Activated T-helper 1 cell treated with anti-CD3 and anti-CD28 coated beads, Interleukin-12 subunit alpha, Interleukin-12 subunit beta, Interleukin-2, Interleukin-4 antibody, amounts not matched to agents 30 ng/mL and 10 ng/mL and 1 ng/mL, durations not matched to agents 14 hours and 24 hours and 36 hours (primary cell): ENCODE results near the gene FRMPD4. TPM values are rescaled to one million over a fixed set of nuclear protein-coding genes. Genes with fewer than 3 reads are reported as not detected.

Experiments used
- DNase-seq: peaks from one replicate; pipeline ENCODE4 v3.0.0; 2021; ENCODE audit warnings: low spot score
- H3K27ac Mint-ChIP-seq: one replicate; pipeline ENCODE4 v1.8.0; 2021; ENCODE audit warnings: mild to moderate bottlenecking, mixed read lengths
- H3K27me3 Mint-ChIP-seq: one replicate; pipeline ENCODE4 v1.8.0; 2022; ENCODE audit warnings: mild to moderate bottlenecking, moderate library complexity, mixed read lengths; ENCODE audit not compliant: insufficient read depth
- H3K36me3 Mint-ChIP-seq: one replicate; pipeline ENCODE4 v1.8.0; 2021; ENCODE audit warnings: low read depth, mixed read lengths
- H3K4me1 Mint-ChIP-seq: one replicate; pipeline ENCODE4 v1.8.0; 2021; ENCODE audit warnings: low read depth, mixed read lengths
- H3K4me3 Mint-ChIP-seq: one replicate; pipeline ENCODE4 v1.8.0; 2021; ENCODE audit warnings: mild to moderate bottlenecking, moderate library complexity, mixed read lengths
- H3K9me3 Mint-ChIP-seq: one replicate; pipeline ENCODE4 v1.8.0; 2021; ENCODE audit warnings: mixed read lengths
- intact Hi-C: fragments of 100-400 bp; cut with micrococcal nuclease; formaldehyde crosslinking; loops from one replicate; pipeline ENCODE4 v1.15.1; 2024
- total RNA-seq: library from RNA; stranded (reverse); gene quantifications from 2 replicates; pipeline ENCODE4 v1.2.3, GENCODE V29; 2022

The FRMPD4 gene
- total RNA-seq, 1 donor from 2014 or later, result not detected

DNA sequence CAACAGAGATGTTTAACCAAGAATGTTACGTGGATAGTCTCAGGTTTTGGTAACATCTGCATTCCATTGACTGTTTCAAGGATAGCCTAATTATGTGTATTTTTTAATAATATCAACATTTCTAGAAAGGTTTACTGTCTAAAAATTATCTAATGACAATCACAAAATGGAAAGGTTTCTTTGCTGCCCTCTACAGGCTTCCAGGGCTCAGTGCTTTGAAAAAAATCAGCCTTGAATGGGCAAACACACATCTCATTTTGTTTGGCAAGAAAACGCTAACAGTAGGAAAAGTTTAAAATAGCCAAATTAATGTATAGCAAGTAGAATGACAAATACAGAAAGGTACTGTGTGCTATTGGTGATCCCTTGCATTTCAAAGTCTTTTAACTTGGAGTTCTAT lies 429.6 kb downstream of the FRMPD4 start:
- DNase-seq, result no peak
- Mint-ChIP-seq H3K27me3 (peaks cover 5% of the 10 kb centered on the region), H3K4me3 (no peak overlapping the region), H3K4me1 (no peaks in the 10 kb centered on the region), H3K27ac (no peak overlapping the region), H3K9me3 (no peaks in the 10 kb centered on the region), H3K36me3 (no peaks in the 10 kb centered on the region)
- intact Hi-C loops, result no loop called here

GRCh38 chrX:12570859-12571501 lies 432.7 kb downstream of the FRMPD4 start:
- no peak overlapping the region for H3K4me3 Mint-ChIP-seq

DNA sequence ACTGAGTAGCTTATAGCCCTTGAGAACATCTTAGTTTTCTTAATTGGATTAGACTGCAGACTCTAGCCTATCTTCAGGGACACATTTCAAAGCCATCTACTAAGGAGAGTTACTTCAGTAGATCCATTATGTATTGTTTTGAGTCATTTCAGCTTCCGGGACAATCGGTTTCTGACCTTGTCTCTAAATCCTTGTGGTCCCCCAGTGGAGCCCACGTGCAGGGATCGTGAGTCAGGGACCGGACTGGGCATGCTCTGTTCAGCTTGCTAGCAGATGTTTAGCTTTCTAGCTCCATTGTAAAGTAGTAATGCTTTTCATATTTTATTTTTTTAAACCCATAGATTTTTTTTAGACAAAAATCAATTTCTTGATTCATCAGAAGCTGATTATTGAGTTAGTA lies 441.0 kb downstream of the FRMPD4 start:
- DNase-seq, result no peak
- no peak overlapping the region for H3K4me3 Mint-ChIP-seq
- no peak overlapping the region for H3K27ac Mint-ChIP-seq
- intact Hi-C loops, result no loop called here
- H3K27me3 Mint-ChIP-seq, result no peaks in the 10 kb centered on the region
- H3K36me3 Mint-ChIP-seq, result no peaks in the 10 kb centered on the region
- no peaks in the 10 kb centered on the region for H3K9me3 Mint-ChIP-seq
- H3K4me1 Mint-ChIP-seq, result no peaks in the 10 kb centered on the region

More at GRCh38 chrX:12570859-12571501, 432.7 kb downstream of the FRMPD4 start:
- H3K9me3 Mint-ChIP-seq, result no peaks in the 10 kb centered on the region
- intact Hi-C loops, result no loop called here
- H3K36me3 Mint-ChIP-seq, result no peaks in the 10 kb centered on the region
- DNase-seq, result no peak
- no peak overlapping the region for H3K27ac Mint-ChIP-seq
- no peaks in the 10 kb centered on the region for H3K4me1 Mint-ChIP-seq
- peaks cover 5% of the 10 kb centered on the region for H3K27me3 Mint-ChIP-seq

- intact Hi-C loops, result no loop called here
Measured at GRCh38 chrX:12580548-12580947, 442.3 kb downstream of the FRMPD4 start.

DNA sequence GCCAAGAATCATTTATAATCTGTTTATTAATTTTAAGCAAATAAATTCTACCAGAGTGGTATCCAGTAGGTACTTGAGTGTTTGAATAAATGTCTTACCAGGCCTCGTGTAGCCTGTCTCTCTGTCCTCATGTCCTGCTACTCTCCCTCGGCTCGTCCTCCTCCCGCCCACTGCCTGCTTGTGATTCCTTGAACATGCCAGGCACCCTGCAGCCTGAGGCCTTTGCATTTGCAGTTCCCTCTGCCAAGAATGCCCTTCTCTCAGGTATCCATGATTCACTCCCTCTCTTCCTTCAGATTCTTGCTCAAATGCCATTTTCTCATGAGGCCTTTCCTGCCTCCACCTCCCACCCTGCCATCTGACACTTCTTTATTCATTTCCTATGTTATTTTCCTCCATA lies 443.3 kb downstream of the FRMPD4 start:
- no peak overlapping the region for H3K4me3 Mint-ChIP-seq
- H3K27ac Mint-ChIP-seq, result no peak overlapping the region
- intact Hi-C loops, result no loop called here

More at GRCh38 chrX:12580548-12580947, 442.3 kb downstream of the FRMPD4 start:
- Mint-ChIP-seq H3K36me3 (no peaks in the 10 kb centered on the region), H3K27ac (no peak overlapping the region), H3K9me3 (no peaks in the 10 kb centered on the region), H3K4me1 (no peaks in the 10 kb centered on the region), H3K4me3 (no peak overlapping the region), H3K27me3 (no peaks in the 10 kb centered on the region)
- no peak for DNase-seq

DNA sequence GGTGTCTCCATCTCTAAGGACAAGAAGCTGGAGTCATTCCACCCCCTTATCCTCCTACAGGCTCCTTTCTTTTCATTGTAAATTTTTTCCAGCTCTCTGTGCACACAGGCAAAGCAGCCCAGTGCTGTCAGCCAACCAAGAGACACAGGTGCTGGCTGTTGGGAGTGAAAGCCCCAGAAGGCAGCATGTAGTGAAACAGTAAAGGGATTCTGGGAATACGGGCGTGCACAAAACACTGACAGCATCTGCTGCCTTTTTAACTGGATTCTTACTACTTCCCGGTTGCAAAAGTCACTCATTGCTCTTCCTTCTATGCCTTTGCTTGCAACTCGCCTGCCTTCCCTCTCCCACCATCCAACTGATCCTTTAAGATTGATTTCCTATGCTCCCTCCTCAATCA lies 444.4 kb downstream of the FRMPD4 start:
- H3K4me1 Mint-ChIP-seq, result no peaks in the 10 kb centered on the region
- no peaks in the 10 kb centered on the region for H3K36me3 Mint-ChIP-seq
- H3K9me3 Mint-ChIP-seq, result no peaks in the 10 kb centered on the region
- no peak for DNase-seq
- intact Hi-C loops, result no loop called here
- no peak overlapping the region for H3K4me3 Mint-ChIP-seq
- no peak overlapping the region for H3K27ac Mint-ChIP-seq
- H3K27me3 Mint-ChIP-seq, result no peaks in the 10 kb centered on the region

More for the DNA sequence above, 443.3 kb downstream of the FRMPD4 start:
- no peaks in the 10 kb centered on the region for H3K27me3 Mint-ChIP-seq
- no peaks in the 10 kb centered on the region for H3K36me3 Mint-ChIP-seq
- H3K9me3 Mint-ChIP-seq, result no peaks in the 10 kb centered on the region
- no peak for DNase-seq
- H3K4me1 Mint-ChIP-seq, result no peaks in the 10 kb centered on the region

DNA sequence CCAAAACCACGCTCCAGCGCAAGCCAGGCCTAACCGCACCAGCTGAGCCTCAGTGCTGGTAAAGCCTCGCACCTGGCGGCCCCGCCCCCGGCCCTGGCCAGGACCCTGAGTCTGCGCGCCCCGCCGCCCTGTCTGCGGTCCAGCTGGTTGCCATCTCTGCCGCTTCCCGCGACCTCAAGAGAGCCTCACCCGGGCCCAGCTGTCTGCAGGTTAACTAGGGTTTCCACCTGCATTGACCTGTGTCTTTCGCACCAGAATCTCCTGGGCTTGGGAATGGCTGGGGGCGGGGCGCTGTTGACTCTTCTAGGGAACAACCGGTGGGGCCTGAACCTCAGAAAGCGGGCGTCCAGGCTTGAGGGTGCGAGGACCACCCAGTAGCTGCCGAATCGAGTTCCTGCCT lies 445.3 kb downstream of the FRMPD4 start:
- H3K36me3 Mint-ChIP-seq, result no peaks in the 10 kb centered on the region
- no peak overlapping the region for H3K4me3 Mint-ChIP-seq
- no peak for DNase-seq
- no peak overlapping the region for H3K27ac Mint-ChIP-seq
- H3K27me3 Mint-ChIP-seq, result no peaks in the 10 kb centered on the region
- H3K9me3 Mint-ChIP-seq, result no peaks in the 10 kb centered on the region
- intact Hi-C loops, result no loop called here
- H3K4me1 Mint-ChIP-seq, result no peaks in the 10 kb centered on the region

DNA sequence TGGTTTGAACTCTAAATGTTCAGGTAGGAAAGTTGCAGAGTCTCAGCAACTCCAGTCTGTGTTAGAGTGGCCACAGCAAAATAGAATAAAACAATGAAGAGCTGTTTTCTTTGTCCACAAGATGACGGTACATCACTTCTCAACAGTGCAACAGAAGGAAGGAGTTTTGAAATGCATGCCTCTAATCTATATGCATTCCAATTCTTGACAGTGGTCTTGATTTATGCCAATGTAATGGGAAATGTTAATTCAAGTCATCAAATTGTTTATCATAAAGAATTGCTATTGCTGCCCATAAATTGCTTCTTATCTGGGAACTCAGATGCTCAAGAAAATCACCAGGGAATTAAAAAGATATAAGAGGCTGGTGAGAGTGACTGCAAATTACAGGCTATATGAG lies 457.4 kb downstream of the FRMPD4 start:
- no peaks in the 10 kb centered on the region for H3K36me3 Mint-ChIP-seq
- no peaks in the 10 kb centered on the region for H3K4me1 Mint-ChIP-seq
- H3K27me3 Mint-ChIP-seq, result no peaks in the 10 kb centered on the region
- no peak overlapping the region for H3K27ac Mint-ChIP-seq
- DNase-seq, result no peak
- intact Hi-C loops, result no loop called here
- H3K4me3 Mint-ChIP-seq, result no peak overlapping the region
- H3K9me3 Mint-ChIP-seq, result no peaks in the 10 kb centered on the region

GRCh38 chrX:12610079-12610478 lies 471.8 kb downstream of the FRMPD4 start:
- H3K27ac Mint-ChIP-seq, result no peak overlapping the region
- H3K27me3 Mint-ChIP-seq, result no peaks in the 10 kb centered on the region
- no peaks in the 10 kb centered on the region for H3K9me3 Mint-ChIP-seq
- H3K4me1 Mint-ChIP-seq, result no peaks in the 10 kb centered on the region
- intact Hi-C loops, result no loop called here
- no peak for DNase-seq
- H3K4me3 Mint-ChIP-seq, result no peak overlapping the region
- no peaks in the 10 kb centered on the region for H3K36me3 Mint-ChIP-seq

DNA sequence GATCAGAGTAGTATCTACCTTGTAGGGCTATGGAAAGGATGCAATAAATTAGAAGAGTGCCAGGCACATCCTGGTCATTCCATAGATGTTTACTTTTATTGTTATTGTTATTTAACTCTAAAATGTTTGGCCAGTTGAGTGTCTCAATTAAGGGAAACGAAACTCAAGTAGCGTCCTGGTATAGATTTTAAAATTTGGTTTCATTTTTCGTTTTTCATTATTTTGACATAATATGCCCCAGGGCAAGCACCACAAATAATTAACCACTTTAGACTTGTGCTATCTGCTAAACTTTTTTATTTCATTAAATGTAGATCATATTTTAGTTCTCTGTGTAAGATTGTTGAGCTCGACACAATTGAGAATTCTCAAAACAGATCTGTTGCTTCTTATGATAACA lies 473.2 kb downstream of the FRMPD4 start:
- H3K4me1 Mint-ChIP-seq, result no peaks in the 10 kb centered on the region
- no peak overlapping the region for H3K4me3 Mint-ChIP-seq
- H3K27me3 Mint-ChIP-seq, result no peaks in the 10 kb centered on the region
- intact Hi-C loops, result no loop called here
- H3K36me3 Mint-ChIP-seq, result no peaks in the 10 kb centered on the region
- no peaks in the 10 kb centered on the region for H3K9me3 Mint-ChIP-seq
- DNase-seq, result no peak
- H3K27ac Mint-ChIP-seq, result no peak overlapping the region

DNA sequence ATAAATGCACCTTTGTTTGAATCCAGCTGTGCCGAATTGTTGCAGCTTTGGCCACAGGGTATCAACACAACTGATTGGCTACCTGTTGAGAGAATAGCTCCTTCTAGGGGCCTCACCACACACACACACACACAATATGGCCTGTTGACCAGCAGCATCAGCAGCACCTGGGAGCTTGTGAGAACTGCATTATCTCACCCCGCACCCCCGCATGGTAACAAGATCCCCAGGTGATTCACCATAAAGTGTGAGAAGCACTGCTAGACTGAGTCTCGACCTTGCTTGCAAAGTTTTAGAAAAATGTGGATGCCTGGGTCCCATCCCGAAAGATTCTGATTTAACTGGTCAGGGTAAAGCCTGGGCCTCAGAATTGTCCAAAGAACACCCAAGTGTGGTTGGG lies 476.0 kb downstream of the FRMPD4 start:
- no peak overlapping the region for H3K27ac Mint-ChIP-seq
- H3K4me3 Mint-ChIP-seq, result no peak overlapping the region
- no peaks in the 10 kb centered on the region for H3K36me3 Mint-ChIP-seq
- intact Hi-C loops, result no loop called here
- H3K4me1 Mint-ChIP-seq, result no peaks in the 10 kb centered on the region
- H3K9me3 Mint-ChIP-seq, result no peaks in the 10 kb centered on the region
- no peak for DNase-seq
- H3K27me3 Mint-ChIP-seq, result no peaks in the 10 kb centered on the region

GRCh38 chrX:12615061-12615460 lies 476.8 kb downstream of the FRMPD4 start:
- Mint-ChIP-seq H3K4me3 (no peak overlapping the region), H3K27me3 (no peaks in the 10 kb centered on the region), H3K4me1 (no peaks in the 10 kb centered on the region), H3K27ac (no peak overlapping the region), H3K36me3 (no peaks in the 10 kb centered on the region), H3K9me3 (no peaks in the 10 kb centered on the region)
- intact Hi-C loops, result no loop called here
- DNase-seq, result no peak

GRCh38 chrX:12617241-12617640 lies 479.0 kb downstream of the FRMPD4 start:
- Mint-ChIP-seq H3K36me3 (no peaks in the 10 kb centered on the region), H3K4me3 (no peak overlapping the region), H3K27me3 (no peaks in the 10 kb centered on the region), H3K4me1 (no peaks in the 10 kb centered on the region), H3K27ac (no peak overlapping the region), H3K9me3 (no peaks in the 10 kb centered on the region)
- no peak for DNase-seq
- intact Hi-C loops, result no loop called here

DNA sequence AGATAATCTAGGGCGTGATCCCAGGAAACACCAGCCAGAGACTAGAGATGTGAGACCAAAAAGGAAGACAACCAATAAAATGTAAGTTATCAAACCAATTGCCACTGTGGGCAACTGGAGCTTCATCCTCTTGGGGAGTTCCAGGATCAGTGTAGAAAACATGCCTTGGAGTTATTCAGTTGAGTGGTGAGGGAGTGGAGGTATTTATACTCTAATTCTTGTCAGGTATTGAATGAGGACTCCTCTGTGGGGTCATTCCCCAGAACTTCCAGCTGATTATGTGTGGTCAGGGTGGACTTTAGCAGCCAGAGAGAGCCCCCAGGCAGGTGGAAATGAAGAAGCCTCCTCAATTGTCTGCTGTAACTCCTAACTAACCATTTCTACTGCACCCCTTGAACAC lies 509.0 kb downstream of the FRMPD4 start:
- Mint-ChIP-seq H3K27ac (no peak overlapping the region), H3K27me3 (peaks cover 4% of the 10 kb centered on the region), H3K4me3 (no peak overlapping the region), H3K4me1 (no peaks in the 10 kb centered on the region), H3K36me3 (no peaks in the 10 kb centered on the region), H3K9me3 (no peaks in the 10 kb centered on the region)
- no peak for DNase-seq
- intact Hi-C loops, result no loop called here
